ENCODE results near the gene VDAC2.
A peak's percentile ranks its signal among the peaks of the same experiment; 100 is the strongest.
"Not testable (repeated sequence)": the region's sequence is repeated elsewhere in the genome, so short reads cannot be mapped to it uniquely, and the experiment has no call there.

The VDAC2 gene

GRCh38 chr10:75176046-75176445, 34.5 kb upstream of the VDAC2 start:
- no peak overlapping the region for H3K4me3 ChIP-seq (ENCODE audit: low read depth, low read length)
- TF ChIP-seq, protein P1, sequence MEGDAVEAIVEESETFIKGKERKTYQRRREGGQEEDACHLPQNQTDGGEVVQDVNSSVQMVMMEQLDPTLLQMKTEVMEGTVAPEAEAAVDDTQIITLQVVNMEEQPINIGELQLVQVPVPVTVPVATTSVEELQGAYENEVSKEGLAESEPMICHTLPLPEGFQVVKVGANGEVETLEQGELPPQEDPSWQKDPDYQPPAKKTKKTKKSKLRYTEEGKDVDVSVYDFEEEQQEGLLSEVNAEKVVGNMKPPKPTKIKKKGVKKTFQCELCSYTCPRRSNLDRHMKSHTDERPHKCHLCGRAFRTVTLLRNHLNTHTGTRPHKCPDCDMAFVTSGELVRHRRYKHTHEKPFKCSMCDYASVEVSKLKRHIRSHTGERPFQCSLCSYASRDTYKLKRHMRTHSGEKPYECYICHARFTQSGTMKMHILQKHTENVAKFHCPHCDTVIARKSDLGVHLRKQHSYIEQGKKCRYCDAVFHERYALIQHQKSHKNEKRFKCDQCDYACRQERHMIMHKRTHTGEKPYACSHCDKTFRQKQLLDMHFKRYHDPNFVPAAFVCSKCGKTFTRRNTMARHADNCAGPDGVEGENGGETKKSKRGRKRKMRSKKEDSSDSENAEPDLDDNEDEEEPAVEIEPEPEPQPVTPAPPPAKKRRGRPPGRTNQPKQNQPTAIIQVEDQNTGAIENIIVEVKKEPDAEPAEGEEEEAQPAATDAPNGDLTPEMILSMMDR (IDR thresholded peaks at IDR 0.05; ENCODE audit: borderline replicate concordance, insufficient read depth, low read depth, low read length) = no peak

DNA sequence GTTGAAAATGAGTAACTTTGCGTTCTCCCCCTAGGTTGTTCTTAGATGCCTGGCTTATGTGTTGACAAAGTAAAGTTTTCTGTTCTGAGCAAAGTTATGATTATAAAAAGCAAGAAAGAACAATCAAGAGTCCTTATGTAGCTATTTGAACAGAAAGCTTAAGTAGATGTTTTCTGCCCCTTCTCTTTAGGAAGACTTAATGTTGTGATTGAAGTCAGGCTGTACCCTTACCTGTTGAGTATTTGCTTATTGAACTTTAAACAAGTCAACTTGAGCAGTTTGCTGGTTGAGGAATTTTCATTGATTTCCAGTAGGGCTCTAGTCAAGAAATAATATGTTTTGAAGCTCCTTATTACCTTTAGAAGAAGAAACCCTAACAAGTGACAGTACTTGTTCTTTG, 33.9 kb upstream of the VDAC2 start:
- TF ChIP-seq, protein P1 (IDR thresholded peaks at IDR 0.05; ENCODE audit: borderline replicate concordance, insufficient read depth, low read depth, low read length) = no peak
- H3K4me3 ChIP-seq (ENCODE audit: low read depth, low read length) = no peak overlapping the region

DNA sequence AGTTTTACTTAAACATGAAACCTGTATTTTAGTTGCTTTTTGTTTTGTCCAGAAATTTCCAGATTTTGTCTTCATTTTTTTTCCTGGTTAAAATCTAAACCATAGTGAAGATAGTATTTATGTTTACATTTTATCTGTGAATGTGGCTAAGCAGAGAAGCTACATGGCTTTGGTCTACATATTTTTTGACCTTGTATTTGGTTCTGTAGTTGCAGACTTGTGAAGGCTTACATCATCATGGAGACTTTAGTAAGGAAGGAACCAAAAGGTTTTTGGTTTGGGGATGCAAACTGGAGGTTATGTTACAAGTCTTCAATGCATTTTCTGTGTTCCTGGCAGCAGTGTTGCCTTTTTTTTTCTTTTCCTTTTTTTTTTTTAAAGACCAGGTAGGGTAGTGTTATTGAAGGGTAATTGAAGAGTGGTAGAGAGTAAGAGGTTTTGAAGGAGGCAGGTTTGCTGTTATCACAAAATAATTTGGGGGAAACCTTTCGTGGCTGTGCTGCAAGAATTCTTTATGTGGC, 30.9 kb upstream of the VDAC2 start:
- no peak overlapping the region for H3K4me3 ChIP-seq (ENCODE audit: low read depth, low read length)
- TF ChIP-seq, protein P1 (IDR thresholded peaks at IDR 0.05; ENCODE audit: borderline replicate concordance, insufficient read depth, low read depth, low read length) = no peak

DNA sequence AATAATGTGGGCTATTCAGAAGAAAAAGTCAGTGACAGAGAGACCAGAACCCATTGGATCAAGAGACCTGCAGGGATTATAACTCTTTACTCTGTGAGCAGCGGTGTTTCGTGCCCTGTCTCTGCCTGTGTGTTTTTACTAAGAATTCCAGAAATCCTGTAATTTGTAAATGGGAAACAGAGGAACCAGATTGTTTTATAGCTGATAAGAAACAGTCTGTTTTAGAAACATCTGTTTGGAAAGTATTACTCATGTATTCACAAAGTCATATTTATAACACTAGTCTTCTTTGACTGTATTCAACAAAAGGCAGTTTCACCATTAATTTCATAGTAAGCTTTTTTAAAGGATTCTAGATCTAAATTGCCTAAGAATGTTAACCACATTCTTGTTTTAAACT, 30.0 kb upstream of the VDAC2 start:
- H3K4me3 ChIP-seq (ENCODE audit: low read depth, low read length) = no peak overlapping the region
- TF ChIP-seq, protein P1 (IDR thresholded peaks at IDR 0.05; ENCODE audit: borderline replicate concordance, insufficient read depth, low read depth, low read length) = no peak

- TF ChIP-seq, protein P1 (IDR thresholded peaks at IDR 0.05; ENCODE audit: borderline replicate concordance, insufficient read depth, low read depth, low read length) = no peak
Observed at GRCh38 chr10:75181073-75181472, 29.5 kb upstream of the VDAC2 start.

GRCh38 chr10:75186310-75186709, 24.3 kb upstream of the VDAC2 start:
- TF ChIP-seq, protein P1 (IDR thresholded peaks at IDR 0.05; ENCODE audit: borderline replicate concordance, insufficient read depth, low read depth, low read length) = no peak
- H3K4me3 ChIP-seq (ENCODE audit: low read depth, low read length) = no peak overlapping the region

More at GRCh38 chr10:75181073-75181472, 29.5 kb upstream of the VDAC2 start:
- H3K4me3 ChIP-seq (ENCODE audit: low read depth, low read length) = no peak overlapping the region

GRCh38 chr10:75187961-75188426, 22.6 kb upstream of the VDAC2 start:
- H3K4me3 ChIP-seq (ENCODE audit: low read depth, low read length) = no peak overlapping the region
- TF ChIP-seq, protein P1 (IDR thresholded peaks at IDR 0.05; ENCODE audit: borderline replicate concordance, insufficient read depth, low read depth, low read length) = peak; percentile 71

DNA sequence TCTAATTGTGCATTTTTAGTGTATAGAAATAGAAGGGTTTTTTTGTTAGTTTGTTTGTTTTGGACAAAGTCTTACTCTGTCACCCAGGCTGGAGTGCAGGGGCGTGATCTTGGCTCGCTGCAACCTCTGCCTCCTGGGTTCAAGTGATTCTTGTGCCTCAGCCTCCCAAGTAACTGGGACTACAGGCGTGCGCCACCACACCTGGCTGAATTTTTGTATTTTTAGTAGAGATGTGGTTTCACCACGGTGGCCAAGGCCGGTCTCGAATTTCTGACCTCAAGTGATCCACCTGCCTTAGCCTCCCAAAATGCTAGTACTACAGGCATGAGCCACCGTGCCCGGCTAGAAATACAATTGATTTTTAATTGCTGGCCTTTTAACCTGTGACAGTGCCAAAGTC, 22.1 kb upstream of the VDAC2 start:
- not testable (repeated sequence) for H3K4me3 ChIP-seq (ENCODE audit: low read depth, low read length)

Measured in GM12875 (cell line).